GM23338 (cell line): Measurements from ENCODE around the gene ARF3.

Experiments used
- EZH2 ChIP-seq: fragments of 200-600 bp; sonication (generic); IDR thresholded peaks from one replicate; pipeline ENCODE4 v1.8.0; 2017; ENCODE audit warnings: antibody characterized with exemption, mild to moderate bottlenecking, low read depth; ENCODE audit not compliant: unreplicated experiment
- POLR2AphosphoS5 ChIP-seq: IDR thresholded peaks from 2 replicates; pipeline ENCODE4 v1.6.1; 2016; ENCODE audit warnings: antibody characterized with exemption, low read depth
- TF ChIP-seq, protein P1 (sequence below), 2 experiments: fragments of 200-600 bp in 1 of 2; sonication (generic) in 1 of 2; conservative IDR thresholded peaks; 2 replicates each; pipeline versions ENCODE4 v1.5.1 to v1.6.1; 2016 to 2017; ENCODE audit warnings: antibody characterized with exemption in 2 of 2, low read depth in 2 of 2, mild to moderate bottlenecking in 2 of 2, moderate library complexity in 1 of 2

DNA sequence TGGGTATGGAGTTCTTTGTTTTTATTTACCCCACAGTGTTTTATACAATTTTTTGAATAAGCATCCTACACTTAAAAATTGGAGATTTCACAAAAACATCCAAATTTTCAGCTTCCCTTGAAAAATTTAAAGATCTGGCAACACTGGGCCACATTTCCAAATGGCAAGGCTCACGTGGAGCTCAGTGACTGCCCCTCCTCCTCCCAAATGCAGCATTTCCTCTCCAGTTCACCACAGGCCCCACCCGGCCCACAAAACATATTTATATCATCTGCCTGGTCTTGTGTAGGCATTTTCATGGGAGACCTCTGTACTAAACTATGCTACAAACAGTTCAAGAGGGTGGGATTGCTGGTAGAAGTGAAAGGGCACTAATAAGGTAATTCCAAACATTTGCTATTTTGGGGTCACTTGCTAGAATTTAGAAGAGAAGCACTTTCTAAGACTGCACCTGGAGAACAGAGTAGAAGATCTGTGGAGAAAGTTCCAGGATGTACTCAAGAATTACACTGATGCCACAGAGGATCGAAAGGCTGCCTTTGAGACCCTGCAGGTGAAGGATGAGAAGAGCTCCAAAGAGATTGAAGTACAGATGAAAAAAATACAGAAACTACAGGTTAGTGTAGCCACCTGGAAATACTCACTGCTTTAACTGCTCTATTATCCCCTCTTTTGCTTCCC lies 39.3 kb downstream of the ARF3 start:
- TF ChIP-seq POLR2AphosphoS5 (no peak), EZH2 (no peak)
- TF ChIP-seq, protein P1, sequence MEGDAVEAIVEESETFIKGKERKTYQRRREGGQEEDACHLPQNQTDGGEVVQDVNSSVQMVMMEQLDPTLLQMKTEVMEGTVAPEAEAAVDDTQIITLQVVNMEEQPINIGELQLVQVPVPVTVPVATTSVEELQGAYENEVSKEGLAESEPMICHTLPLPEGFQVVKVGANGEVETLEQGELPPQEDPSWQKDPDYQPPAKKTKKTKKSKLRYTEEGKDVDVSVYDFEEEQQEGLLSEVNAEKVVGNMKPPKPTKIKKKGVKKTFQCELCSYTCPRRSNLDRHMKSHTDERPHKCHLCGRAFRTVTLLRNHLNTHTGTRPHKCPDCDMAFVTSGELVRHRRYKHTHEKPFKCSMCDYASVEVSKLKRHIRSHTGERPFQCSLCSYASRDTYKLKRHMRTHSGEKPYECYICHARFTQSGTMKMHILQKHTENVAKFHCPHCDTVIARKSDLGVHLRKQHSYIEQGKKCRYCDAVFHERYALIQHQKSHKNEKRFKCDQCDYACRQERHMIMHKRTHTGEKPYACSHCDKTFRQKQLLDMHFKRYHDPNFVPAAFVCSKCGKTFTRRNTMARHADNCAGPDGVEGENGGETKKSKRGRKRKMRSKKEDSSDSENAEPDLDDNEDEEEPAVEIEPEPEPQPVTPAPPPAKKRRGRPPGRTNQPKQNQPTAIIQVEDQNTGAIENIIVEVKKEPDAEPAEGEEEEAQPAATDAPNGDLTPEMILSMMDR (conservative IDR thresholded peaks at IDR 0.05; ENCODE audit: low read depth in 2 of 2): no peak
